T-helper 1 cell treated with Interleukin-12 subunit alpha and Interleukin-12 subunit beta and Interleukin-4 antibody, amounts not matched to agents 30 μg/mL and 1 μg/mL, for 36 hours (primary cell): Measurements from ENCODE around the gene FAM53A.
"Not testable (repeated sequence)": the region's sequence is repeated elsewhere in the genome, so short reads cannot be mapped to it uniquely, and the experiment has no call there.

ENCODE experiments used
- H3K27ac Mint-ChIP-seq: one replicate; pipeline ENCODE4 v1.8.0; 2021; ENCODE audit warnings: mild to moderate bottlenecking, mixed read lengths
- H3K27me3 Mint-ChIP-seq: one replicate; pipeline ENCODE4 v1.8.0; 2021; ENCODE audit warnings: low read depth, mixed read lengths
- H3K36me3 Mint-ChIP-seq: one replicate; pipeline ENCODE4 v1.8.0; 2021; ENCODE audit warnings: low read depth, mixed read lengths
- H3K4me1 Mint-ChIP-seq: one replicate; pipeline ENCODE4 v1.8.0; 2021; ENCODE audit warnings: low read depth, mixed read lengths
- H3K4me3 Mint-ChIP-seq: one replicate; pipeline ENCODE4 v1.8.0; 2021; ENCODE audit warnings: mild to moderate bottlenecking, moderate library complexity, mixed read lengths
- H3K9me3 Mint-ChIP-seq: one replicate; pipeline ENCODE4 v1.8.0; 2021; ENCODE audit warnings: mixed read lengths

The FAM53A gene

DNA sequence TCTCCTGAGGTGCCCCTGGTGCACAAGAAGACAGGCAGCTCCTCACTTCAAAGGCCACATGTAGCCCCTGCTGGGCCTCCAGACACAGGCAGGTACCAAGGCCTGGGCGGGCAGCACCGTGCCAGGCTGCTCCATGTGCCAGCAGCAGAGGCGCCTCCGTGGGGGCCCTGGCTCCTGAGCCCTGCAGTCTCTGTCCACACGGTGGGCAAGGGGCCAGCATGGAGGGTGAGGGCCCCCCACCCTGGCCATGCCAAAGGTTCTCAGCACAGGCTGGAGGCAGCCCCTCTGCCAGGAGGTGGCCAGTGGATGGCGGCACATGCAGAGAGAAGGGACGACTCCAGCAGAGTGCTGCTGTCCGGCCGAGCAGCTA lies 72.6 kb downstream of the FAM53A start:
- H3K27me3 Mint-ChIP-seq: no peaks in the 10 kb centered on the region
- H3K4me1 Mint-ChIP-seq: peaks cover 7% of the 10 kb centered on the region
- H3K9me3 Mint-ChIP-seq: peaks cover 12% of the 10 kb centered on the region
- no peak overlapping the region for H3K4me3 Mint-ChIP-seq
- H3K36me3 Mint-ChIP-seq: no peaks in the 10 kb centered on the region
- no peak overlapping the region for H3K27ac Mint-ChIP-seq

DNA sequence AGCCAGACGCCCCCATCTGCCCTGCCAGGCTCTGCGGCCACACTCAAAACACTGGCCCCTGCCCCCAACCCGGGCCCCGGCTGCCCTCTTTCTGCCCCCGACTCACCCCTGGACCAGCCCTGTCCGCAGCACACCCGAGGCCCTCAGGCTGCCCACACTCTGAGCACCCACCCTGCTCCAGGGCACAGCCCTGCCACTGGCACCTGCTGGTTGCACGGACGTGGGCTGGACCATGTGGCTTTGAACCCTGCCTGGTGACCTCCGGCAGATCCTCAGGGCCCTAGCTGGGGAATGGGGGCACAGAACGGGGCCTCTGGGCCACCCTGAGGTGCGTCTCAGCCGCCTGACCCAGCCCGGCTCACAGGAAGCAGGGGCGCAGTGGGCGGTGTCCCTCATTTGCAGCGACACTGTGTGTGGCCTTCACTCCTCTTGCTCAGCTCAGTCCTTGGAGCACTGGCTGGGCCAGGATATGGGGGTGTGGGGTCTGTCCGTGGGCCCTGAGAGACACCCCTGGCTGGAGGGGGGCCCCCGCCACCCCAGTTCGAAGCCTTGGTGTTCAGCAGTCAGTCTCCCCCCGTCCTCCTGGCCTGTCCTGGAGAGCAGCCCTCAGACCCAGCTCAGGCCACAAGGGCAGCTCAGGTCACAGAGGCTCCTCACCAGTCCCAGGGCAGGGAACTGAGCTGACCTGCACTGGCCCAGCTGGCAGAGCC lies 73.2 kb downstream of the FAM53A start:
- Mint-ChIP-seq H3K27me3 (no peaks in the 10 kb centered on the region), H3K36me3 (no peaks in the 10 kb centered on the region), H3K27ac (no peak overlapping the region)

DNA sequence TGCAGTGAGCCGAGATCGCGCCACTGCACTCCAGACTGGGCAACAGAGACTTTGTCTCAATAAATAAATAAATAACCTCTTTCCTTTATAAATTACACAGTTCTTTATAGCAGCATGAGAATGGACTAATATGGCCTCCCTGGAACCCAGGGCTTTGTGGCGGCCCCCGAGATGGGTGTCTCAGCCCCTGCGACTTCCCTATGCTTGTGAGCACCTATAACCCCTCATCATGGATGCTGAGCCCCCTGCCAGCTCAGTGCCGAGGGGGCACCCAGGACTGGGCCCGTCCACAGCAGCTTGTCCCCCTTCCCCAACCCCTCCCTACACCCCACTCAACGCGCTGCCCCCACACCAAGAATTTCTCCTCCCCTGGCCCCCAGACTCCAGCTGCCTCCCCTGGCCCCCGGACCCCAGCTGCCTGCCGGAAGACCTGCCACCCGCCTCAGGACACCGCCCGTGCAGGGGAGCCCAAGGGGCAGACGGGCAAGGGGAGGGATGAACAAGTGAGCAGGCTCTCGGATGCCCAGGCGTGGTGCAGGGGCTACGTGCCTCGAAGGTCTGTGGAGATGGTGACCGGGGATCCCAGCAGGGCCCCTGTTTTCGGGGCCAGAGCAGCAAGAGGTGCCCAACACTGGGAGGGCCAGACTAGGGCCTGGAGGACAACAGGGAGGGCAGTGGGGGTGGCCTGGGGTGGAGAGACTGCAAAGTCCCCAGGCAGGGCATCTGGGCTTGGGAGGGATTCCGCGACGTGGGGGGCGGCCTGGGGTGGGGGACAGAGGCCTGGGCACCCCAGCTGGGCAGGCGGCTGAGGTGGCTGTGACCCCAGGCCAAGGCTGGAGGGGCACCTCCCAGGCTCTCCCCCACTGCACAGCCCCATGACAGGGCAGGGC lies 74.0 kb downstream of the FAM53A start:
- H3K27ac Mint-ChIP-seq: no peak overlapping the region
- no peak overlapping the region for H3K4me3 Mint-ChIP-seq
- no peaks in the 10 kb centered on the region for H3K27me3 Mint-ChIP-seq
- H3K36me3 Mint-ChIP-seq: no peaks in the 10 kb centered on the region
- H3K9me3 Mint-ChIP-seq: peaks cover 10% of the 10 kb centered on the region
- peaks cover 7% of the 10 kb centered on the region for H3K4me1 Mint-ChIP-seq

More for the DNA sequence above, 73.2 kb downstream of the FAM53A start:
- Mint-ChIP-seq H3K4me3 (no peak overlapping the region), H3K4me1 (peaks cover 7% of the 10 kb centered on the region), H3K9me3 (peaks cover 12% of the 10 kb centered on the region)

DNA sequence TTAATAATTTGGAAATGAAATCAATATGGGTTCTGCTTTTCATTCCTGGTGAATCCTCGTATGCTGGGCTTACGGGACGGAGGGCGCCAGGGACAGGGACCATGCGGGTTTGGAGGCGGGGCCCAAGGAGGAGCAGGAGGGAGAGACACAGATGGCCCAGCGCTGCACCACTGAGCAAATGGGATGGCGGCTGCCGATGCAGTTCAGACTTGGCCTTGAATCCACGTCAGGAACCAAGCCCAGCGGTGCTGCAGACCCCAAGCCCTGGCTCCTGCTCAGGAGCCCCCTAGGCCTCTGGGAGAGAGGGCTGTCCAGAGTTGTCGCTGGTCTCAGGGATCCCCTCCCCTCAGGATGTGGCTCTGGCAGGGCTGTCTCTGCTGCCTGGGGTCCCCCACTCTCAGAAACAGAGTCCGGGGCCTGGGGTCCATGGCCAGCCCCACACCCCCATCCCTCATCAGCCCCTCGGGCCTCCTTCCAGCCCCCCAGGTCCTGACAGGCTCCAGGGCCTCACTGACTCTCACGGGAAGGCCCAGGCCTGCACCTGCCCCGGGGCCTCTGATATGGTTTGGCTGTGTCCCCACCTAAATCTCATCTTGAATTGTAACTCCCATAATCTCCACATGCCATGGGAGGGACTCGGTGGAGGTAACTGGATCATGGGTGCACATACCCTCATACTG lies 75.2 kb downstream of the FAM53A start:
- Mint-ChIP-seq H3K4me3 (no peak overlapping the region), H3K4me1 (peaks cover 3% of the 10 kb centered on the region), H3K36me3 (no peaks in the 10 kb centered on the region), H3K27ac (no peak overlapping the region), H3K9me3 (peaks cover 4% of the 10 kb centered on the region), H3K27me3 (no peaks in the 10 kb centered on the region)

DNA sequence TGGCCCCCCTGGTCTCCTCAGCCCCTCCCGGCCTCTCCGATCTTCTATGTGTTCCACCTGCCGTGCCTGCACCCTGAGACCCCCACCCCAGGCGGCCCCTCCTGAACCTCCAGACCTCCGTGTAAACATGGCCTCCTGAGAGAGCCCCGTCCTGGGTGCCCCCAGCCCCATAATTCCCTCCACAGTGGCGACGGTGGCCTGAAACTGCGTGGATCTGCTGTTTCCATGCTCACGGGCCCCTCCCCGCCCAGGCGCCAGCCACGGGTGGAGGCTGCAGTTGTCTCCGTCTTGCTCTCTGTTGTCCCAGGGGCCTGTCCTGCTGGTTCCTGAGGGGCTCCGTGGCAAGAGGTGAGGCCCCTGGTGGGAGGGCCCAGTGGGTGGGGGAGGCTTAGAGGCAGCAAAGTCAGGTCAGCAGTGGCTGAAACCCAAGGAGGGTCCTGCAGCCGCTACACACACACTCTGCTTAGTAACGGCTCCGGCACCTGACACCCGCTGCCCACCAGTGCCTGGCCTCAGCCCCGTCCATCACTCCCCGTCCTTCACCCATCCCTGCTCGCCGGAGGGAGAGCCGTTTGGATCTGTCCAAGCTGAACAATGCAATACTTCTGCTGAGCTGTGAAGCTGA lies 75.8 kb downstream of the FAM53A start:
- no peaks in the 10 kb centered on the region for H3K9me3 Mint-ChIP-seq
- H3K4me3 Mint-ChIP-seq: no peak overlapping the region
- no peaks in the 10 kb centered on the region for H3K36me3 Mint-ChIP-seq
- no peaks in the 10 kb centered on the region for H3K4me1 Mint-ChIP-seq
- H3K27ac Mint-ChIP-seq: no peak overlapping the region
- H3K27me3 Mint-ChIP-seq: no peaks in the 10 kb centered on the region

DNA sequence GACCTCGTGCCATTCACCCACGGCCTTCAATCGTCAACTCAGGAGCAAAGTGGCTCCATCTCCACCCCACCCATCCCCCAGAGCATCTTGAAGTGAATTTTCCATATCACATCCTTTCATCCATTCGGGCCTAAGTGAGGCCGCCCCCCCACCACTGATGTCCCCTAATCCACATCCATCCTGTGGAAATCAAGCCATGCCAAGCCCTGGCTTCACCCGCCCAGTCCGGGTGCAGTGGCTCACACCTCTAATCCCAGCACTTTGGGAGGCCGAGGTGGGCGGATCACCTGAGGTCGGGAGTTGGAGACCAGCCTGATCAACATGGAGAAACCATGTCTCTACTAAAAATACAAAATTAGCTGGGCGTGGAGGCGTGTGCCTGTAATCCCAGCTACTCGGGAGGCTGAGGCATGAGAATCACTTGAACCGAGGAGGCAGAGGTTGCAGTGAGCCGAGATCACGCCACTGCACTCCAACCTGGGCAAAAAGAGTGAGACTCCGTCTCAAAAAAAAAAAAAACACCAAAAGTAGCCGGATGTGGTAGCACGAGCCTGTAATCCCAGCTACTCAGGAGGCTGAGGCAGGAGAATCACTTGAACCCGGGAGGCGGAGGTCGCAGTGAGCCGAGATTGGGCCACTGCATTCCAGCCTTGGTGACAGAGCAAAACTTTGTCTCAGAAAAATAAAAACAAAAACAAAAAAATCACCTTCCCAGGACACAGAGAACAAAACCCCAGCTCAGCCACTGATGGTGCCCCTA lies 76.5 kb downstream of the FAM53A start:
- H3K4me1 Mint-ChIP-seq, H3K27ac Mint-ChIP-seq, H3K4me3 Mint-ChIP-seq, H3K27me3 Mint-ChIP-seq, H3K36me3 Mint-ChIP-seq, H3K9me3 Mint-ChIP-seq: not testable (repeated sequence)

DNA sequence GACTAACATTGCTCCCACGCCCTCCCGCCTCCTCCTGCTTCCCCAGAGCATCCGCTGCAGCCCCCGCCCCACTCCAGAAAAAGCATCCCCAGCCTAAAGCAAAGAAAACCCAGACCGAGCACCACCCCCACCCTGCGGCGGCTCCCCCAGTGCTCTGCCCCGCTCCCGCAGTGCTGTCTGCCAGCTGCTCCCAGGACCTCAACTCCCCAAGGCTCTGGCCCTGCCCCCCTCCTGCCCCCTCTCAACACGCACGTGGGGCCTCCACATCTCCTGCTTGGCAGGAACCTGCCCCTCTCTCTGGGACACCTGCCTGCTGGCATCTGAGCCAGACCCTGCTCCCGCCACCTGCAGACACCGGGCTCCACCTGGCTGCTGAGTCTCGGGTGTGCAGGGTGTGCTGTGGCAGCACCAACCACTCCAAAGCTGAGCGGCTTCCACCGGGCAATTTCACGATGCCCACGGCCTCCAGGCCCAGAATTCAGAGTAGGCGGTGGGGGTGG lies 79.4 kb downstream of the FAM53A start:
- H3K27me3 Mint-ChIP-seq: no peaks in the 10 kb centered on the region
- no peaks in the 10 kb centered on the region for H3K36me3 Mint-ChIP-seq
- H3K4me3 Mint-ChIP-seq: no peak overlapping the region
- no peaks in the 10 kb centered on the region for H3K9me3 Mint-ChIP-seq
- H3K4me1 Mint-ChIP-seq: no peaks in the 10 kb centered on the region
- no peak overlapping the region for H3K27ac Mint-ChIP-seq

DNA sequence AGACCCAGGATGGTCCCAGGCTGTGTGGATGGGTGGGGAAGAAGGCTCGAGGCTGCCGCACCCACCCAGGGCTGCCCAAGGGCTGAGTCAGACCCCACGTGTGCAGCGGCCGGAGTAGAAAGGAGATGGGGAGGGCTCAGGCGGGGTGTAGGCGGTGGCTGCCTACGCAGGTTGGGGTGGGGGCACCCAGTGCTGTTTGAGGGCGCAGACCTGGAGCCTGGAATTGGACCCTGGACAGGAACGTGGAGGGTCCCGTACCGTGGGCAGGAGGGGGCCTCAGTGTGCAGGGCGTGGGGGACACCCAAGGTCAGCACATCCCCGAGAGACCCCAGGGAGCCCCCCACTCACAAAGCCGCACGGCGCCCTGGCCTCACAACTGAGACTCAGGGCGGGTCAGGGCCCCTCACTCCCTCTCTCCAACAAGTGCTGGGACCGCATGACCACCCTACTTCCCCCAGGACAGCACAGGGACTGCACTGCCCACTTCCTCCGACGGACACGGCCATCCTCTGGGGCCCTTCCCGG lies 79.9 kb downstream of the FAM53A start:
- Mint-ChIP-seq H3K4me3 (no peak overlapping the region), H3K4me1 (no peaks in the 10 kb centered on the region), H3K9me3 (no peaks in the 10 kb centered on the region), H3K27ac (no peak overlapping the region), H3K36me3 (no peaks in the 10 kb centered on the region), H3K27me3 (no peaks in the 10 kb centered on the region)

DNA sequence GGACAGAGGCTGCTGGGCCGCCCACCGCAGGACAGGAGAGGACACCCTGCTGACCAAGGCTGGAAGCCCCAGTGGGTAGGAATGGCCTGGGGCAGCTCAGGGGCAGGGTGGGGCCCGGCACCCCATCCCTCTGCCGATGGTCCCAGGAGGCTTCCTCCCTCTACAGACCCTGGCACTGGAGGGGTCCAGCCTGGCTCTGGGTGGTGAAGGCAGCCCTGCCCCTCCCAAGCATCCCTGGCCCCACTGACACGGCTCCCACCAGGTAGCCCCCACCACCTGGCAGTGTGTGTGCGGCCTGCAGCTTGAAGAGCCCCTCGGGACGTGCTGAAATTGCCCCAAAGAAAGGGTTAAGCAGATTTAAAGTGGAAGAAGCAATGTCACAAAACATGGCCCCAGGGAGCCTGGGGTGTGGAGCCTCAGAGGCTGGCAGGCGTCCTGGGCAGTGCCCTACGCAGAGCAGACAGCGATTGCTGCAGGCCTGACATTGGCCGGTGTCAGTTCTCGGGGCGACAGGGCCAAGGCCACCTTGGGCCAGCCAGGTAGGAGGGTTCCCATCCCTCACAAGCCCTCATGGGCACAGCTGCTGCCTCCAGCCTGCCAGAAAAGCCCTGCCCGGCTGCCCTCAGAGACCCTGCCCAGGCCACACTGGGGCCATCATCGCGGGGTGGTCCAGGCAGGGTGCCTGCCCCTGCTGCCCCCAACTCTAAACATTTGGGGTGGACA lies 80.5 kb downstream of the FAM53A start:
- H3K4me1 Mint-ChIP-seq: no peaks in the 10 kb centered on the region
- H3K27ac Mint-ChIP-seq: no peak overlapping the region
- H3K27me3 Mint-ChIP-seq: no peaks in the 10 kb centered on the region
- H3K9me3 Mint-ChIP-seq: no peaks in the 10 kb centered on the region
- no peak overlapping the region for H3K4me3 Mint-ChIP-seq
- H3K36me3 Mint-ChIP-seq: no peaks in the 10 kb centered on the region

DNA sequence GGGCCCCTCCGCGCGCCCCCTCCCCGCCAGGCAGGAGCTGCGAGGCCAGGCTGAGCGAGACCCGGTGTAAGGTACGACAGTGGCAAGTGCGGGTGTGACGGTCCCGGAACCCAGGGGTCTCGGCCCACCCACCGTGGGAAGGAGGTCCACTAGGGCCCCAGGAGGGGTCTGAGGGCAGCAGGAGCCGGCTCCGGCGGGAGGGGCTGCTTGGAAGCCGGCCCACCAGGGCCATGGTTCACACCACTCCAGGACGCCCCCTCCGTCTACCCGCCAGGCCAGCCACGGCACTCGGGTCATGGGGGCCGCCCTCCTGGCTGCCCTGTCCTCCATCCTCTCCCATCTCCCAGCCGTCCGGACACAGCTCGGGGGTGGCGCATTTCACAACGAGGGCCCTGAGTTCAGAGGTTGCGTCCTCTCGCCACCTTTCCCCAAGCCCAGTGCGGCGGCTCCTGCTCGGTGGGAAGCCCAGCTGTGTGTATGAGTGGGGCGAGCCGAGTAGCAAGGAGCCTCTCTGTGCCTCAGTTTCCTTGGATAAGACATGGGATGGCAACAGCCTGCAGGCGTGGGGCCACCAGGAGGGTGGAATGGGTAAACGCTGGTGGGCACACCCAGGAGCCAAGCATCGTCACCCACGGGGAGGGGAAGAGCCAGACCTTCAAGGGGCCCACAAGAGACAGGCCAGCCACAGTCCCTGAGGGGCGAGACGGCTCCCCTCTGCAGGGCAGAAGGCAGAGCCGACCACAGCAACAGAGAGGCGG lies 81.3 kb downstream of the FAM53A start:
- Mint-ChIP-seq H3K4me1 (no peaks in the 10 kb centered on the region), H3K9me3 (no peaks in the 10 kb centered on the region), H3K4me3 (no peak overlapping the region), H3K36me3 (no peaks in the 10 kb centered on the region), H3K27me3 (no peaks in the 10 kb centered on the region), H3K27ac (no peak overlapping the region)

DNA sequence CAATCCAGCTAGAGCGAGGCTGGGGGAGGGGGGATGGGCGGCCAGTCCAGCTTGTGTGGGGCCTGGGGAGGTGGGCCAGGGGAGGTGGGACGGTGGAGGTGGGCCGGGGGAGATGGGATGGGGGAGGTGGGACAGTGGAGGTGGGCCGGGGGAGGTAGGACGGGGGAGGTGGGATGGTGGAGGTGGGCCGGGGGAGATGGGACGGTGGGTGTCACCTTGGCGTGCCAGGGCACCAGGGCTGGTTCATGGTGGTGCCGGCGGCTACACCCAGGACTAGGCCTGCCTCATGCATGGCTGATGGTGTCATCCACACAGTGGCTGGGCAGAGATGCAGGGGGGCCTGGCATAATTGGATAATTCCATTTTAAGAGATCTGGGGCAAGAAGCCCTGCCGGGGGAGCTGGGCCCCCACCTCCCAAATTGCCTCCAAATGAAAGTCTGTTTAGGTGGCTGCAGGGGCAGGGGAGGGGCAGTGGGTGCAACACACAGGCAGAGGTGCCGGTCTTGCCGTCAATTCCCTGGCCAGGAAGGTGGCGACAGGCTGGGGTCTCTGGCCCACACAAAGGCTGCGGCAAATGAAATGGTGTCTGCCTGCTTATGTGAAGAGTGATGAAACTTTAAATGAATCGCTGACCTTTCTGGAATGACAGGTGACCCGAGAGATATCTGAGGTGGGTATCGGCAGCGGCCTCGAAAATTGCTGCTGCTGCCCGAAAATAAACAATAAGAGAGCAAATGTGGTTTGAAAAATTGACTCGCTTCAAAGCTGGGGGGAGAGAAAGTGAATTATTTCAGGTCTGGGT lies 82.1 kb downstream of the FAM53A start:
- no peaks in the 10 kb centered on the region for H3K9me3 Mint-ChIP-seq
- H3K27ac Mint-ChIP-seq: no peak overlapping the region
- H3K27me3 Mint-ChIP-seq: no peaks in the 10 kb centered on the region
- H3K4me3 Mint-ChIP-seq: no peak overlapping the region
- no peaks in the 10 kb centered on the region for H3K4me1 Mint-ChIP-seq
- H3K36me3 Mint-ChIP-seq: no peaks in the 10 kb centered on the region

DNA sequence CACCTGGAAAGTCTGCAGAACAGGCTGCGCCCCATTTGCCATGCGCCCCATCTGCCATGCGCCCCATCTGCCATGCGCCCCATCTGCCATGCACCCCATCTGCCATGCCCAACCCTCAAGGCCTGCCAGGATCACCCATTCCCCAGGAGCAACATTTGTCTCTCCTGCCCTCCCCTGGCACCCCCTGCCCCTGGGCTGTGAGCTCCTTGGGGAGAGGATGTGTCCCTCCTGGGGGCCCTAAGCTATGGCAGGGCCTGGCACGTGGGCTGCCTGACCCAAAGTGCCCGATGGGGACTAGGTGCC lies 82.6 kb downstream of the FAM53A start:
- H3K36me3 Mint-ChIP-seq: no peaks in the 10 kb centered on the region
- no peaks in the 10 kb centered on the region for H3K9me3 Mint-ChIP-seq
- H3K4me3 Mint-ChIP-seq: no peak overlapping the region
- H3K27me3 Mint-ChIP-seq: no peaks in the 10 kb centered on the region
- no peaks in the 10 kb centered on the region for H3K4me1 Mint-ChIP-seq
- no peak overlapping the region for H3K27ac Mint-ChIP-seq
